GM19452 (cell line): ENCODE data around the gene GPR85.
"Not testable (repeated sequence)": the region's sequence is repeated elsewhere in the genome, so short reads cannot be mapped to it uniquely, and the experiment has no call there.

Source experiments
- ATAC-seq: cut with Tn5 transposase; IDR thresholded peaks from one replicate; pipeline ENCODE4 v1.9.1; 2021; ENCODE audit not compliant: unreplicated experiment

Gene GPR85

GRCh38 chr7:113086431-113086888 lies at the start of gene GPR85:
GPR85 (minus strand) TSS chr7:113086827; CDS start chr7:113084721, 2,106 bp downstream.
- ATAC-seq, result peak; percentile 82

- no peak for ATAC-seq
Measured at GRCh38 chr7:113134025-113134424, 47.4 kb upstream of the GPR85 start.

- no peak for ATAC-seq
Measured at GRCh38 chr7:113131367-113131766, 44.7 kb upstream of the GPR85 start.

- no peak for ATAC-seq
Measured at GRCh38 chr7:113128031-113128430, 41.4 kb upstream of the GPR85 start.

GRCh38 chr7:113125728-113126127 lies 39.1 kb upstream of the GPR85 start:
- no peak for ATAC-seq

- no peak for ATAC-seq
Measured at GRCh38 chr7:113122744-113123143, 36.1 kb upstream of the GPR85 start.

- no peak for ATAC-seq
Measured at GRCh38 chr7:113120647-113121046, 34.0 kb upstream of the GPR85 start.

GRCh38 chr7:113119429-113119828 lies 32.8 kb upstream of the GPR85 start:
- ATAC-seq, result no peak

GRCh38 chr7:113118074-113118959 lies 31.7 kb upstream of the GPR85 start, which contains the start of gene SMIM30:
SMIM30 (minus strand) TSS chr7:113118554; CDS start chr7:113117578, 976 bp downstream.
- peak; percentile 99 for ATAC-seq

- not testable (repeated sequence) for ATAC-seq
Measured at GRCh38 chr7:113117374-113117774, 30.7 kb upstream of the GPR85 start.

GRCh38 chr7:113113912-113114311 lies 27.3 kb upstream of the GPR85 start:
- peak; percentile 28 for ATAC-seq

GRCh38 chr7:113109718-113110117 lies 23.1 kb upstream of the GPR85 start:
- ATAC-seq, result no peak

GRCh38 chr7:113100121-113100603 lies 13.5 kb upstream of the GPR85 start:
- ATAC-seq, result no peak

- no peak for ATAC-seq
Measured at GRCh38 chr7:113099284-113099919, 12.8 kb upstream of the GPR85 start.

- ATAC-seq, result no peak
Measured at GRCh38 chr7:113094517-113095249, 8.1 kb upstream of the GPR85 start.

- no peak for ATAC-seq
Measured at GRCh38 chr7:113093561-113093960, 6.9 kb upstream of the GPR85 start.

- no peak for ATAC-seq
Measured at GRCh38 chr7:113092762-113093161, 6.1 kb upstream of the GPR85 start.

- ATAC-seq, result no peak
Measured at GRCh38 chr7:113087071-113087998, 708 bp upstream of the GPR85 start.

- ATAC-seq, result peak; percentile 6
Measured at GRCh38 chr7:113085781-113086390, 741 bp downstream of the GPR85 start.
